AG09319 (cell line): ENCODE results near the gene BSG.

Experiments
- DNase-seq: peaks from one replicate; pipeline ENCODE4 v3.0.0-alpha.2; 2010; ENCODE audit warnings: low read depth; ENCODE audit errors: extremely low read depth
- CTCF ChIP-seq: IDR thresholded peaks from 2 replicates; pipeline ENCODE4 v1.5.1; 2011; ENCODE audit warnings: low read depth, mild to moderate bottlenecking, inconsistent platforms, low read length, moderate library complexity

Gene BSG

GRCh38 chr19:588093-588740, 15.8 kb downstream of the BSG start:
- peak; percentile 77 for TF ChIP-seq CTCF
- DNase-seq: no peak

GRCh38 chr19:588741-589692, 16.6 kb downstream of the BSG start:
- no peak for DNase-seq
- no peak for TF ChIP-seq CTCF

- TF ChIP-seq CTCF: no peak
- DNase-seq: no peak
Measured at GRCh38 chr19:589693-590395, 17.4 kb downstream of the BSG start, which contains the start of gene HCN2. Gene HCN2, plus strand, starts transcription at chr19:589881. Its CDS starts 65 bp downstream, at chr19:589946.

- no peak for DNase-seq
Measured at GRCh38 chr19:590396-590745, 18.0 kb downstream of the BSG start.

GRCh38 chr19:590750-591098, 18.3 kb downstream of the BSG start:
- TF ChIP-seq CTCF: no peak
- DNase-seq: no peak

More at GRCh38 chr19:590396-590745, 18.0 kb downstream of the BSG start:
- TF ChIP-seq CTCF: no peak

- TF ChIP-seq CTCF: no peak
Measured at GRCh38 chr19:591099-591958, 18.9 kb downstream of the BSG start.

More at GRCh38 chr19:591099-591958, 18.9 kb downstream of the BSG start:
- no peak for DNase-seq
